ENCODE measurements around the gene IL6. TPM values are rescaled to one million over a fixed set of nuclear protein-coding genes. Genes with fewer than 3 reads are reported as not detected.
A peak's percentile ranks its signal among the peaks of the same experiment; 100 is the strongest.

The IL6 gene
- total RNA-seq, 2 donors from 2014 or later: 0.99 to 2.9 TPM

GRCh38 chr7:22781230-22781711 is 54.3 kb downstream of the IL6 start:
- Histone ChIP-seq H3K9me3 (no peaks in the 10 kb centered on the region), H3K36me3 (replicated peaks in 1 of 2; ENCODE audit: insufficient read depth in 1 of 2, low read depth in 2 of 2) (no peaks in the 10 kb centered on the region), H3K27me3 (no peaks in the 10 kb centered on the region), H3K27ac (no peak overlapping the region), H3K4me1 (peaks cover 5% of the 10 kb centered on the region), H3K4me3 (no peak overlapping the region)
- TF ChIP-seq POLR2A (IDR thresholded peaks at IDR 0.05) (no peak), CTCF (IDR thresholded peaks at IDR 0.05) (no peak)
- DNase-seq (peak in 1 of 4 donors; percentile 24), ATAC-seq (peak; percentile 38)
- WGBS, 2 donors: 59 to 79% methylated on average over 5 of the region's 5 CpGs
- intact Hi-C loops (cut with DNase I): no loop called here

Other genes starting within 250 kb of the IL6 start
- gene STEAP1B, start 227.0 kb upstream of the IL6 start, total RNA-seq: 1 to 10 TPM in 1 of 2 donors, not detected in 1; 1.3 TPM
- 100 to 1,000 TPM in 1 of 2 donors, 10 to 100 TPM in 1; 77.8 to 103 TPM for gene TOMM7, start 95.6 kb downstream of the IL6 start, total RNA-seq

All from body of pancreas (tissue), 4 donors.